ENCODE data around the gene LY6G6D.

DNA sequence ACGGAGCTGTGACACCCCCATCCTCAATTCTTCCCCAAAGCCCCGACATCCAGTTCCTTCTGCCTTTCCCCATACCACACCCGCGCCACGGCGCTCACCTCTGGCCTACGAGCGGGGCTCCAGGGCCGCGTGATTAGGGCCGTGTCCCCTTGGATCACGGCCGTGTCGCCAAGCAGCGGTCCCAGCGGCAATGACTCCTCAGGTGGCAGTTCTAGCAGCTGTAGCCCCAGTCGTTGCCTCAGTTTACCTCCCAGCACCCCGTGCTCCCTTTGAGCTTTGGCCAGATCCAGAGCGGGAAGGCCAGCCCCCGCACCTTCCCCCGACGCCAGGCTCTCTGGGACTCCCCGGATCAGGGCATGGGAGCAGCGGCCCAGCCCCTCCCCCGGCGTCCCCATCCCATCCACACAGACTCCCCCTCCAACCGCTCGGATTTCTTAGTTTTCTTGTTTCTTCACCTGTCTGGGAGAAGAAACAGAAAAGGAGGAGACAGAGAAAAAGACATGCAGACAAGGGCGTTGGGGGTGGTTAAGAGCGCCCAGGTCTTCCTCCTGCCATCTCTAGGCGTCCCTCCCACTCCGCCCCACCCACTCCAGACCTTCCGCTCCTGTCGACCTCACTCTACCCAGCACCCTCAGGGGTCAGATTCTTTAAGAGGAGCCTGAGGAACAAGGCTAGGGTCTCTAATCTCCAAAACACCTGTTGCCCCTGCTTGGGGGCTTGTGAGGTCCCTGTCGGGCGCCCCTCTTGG, 13.8 kb downstream of the LY6G6D start, which contains the start of gene DDAH2:
- TF ChIP-seq, protein P1, sequence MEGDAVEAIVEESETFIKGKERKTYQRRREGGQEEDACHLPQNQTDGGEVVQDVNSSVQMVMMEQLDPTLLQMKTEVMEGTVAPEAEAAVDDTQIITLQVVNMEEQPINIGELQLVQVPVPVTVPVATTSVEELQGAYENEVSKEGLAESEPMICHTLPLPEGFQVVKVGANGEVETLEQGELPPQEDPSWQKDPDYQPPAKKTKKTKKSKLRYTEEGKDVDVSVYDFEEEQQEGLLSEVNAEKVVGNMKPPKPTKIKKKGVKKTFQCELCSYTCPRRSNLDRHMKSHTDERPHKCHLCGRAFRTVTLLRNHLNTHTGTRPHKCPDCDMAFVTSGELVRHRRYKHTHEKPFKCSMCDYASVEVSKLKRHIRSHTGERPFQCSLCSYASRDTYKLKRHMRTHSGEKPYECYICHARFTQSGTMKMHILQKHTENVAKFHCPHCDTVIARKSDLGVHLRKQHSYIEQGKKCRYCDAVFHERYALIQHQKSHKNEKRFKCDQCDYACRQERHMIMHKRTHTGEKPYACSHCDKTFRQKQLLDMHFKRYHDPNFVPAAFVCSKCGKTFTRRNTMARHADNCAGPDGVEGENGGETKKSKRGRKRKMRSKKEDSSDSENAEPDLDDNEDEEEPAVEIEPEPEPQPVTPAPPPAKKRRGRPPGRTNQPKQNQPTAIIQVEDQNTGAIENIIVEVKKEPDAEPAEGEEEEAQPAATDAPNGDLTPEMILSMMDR (IDR thresholded peaks at IDR 0.05): no peak
- no peak for TF ChIP-seq ZFX (IDR thresholded peaks at IDR 0.05; ENCODE audit: borderline replicate concordance)

Measured in 22Rv1 (cell line).